Measurements from ENCODE around the gene SDK1. TPM values are rescaled to one million over a fixed set of nuclear protein-coding genes. Genes with fewer than 3 reads are reported as not detected.
"Not testable (repeated sequence)": the region's sequence is repeated elsewhere in the genome, so short reads cannot be mapped to it uniquely, and the experiment has no call there.

SDK1 gene
- total RNA-seq, 1 donor from 2014 or later, result 0.08 TPM

- no peaks in the 10 kb centered on the region for H3K36me3 Mint-ChIP-seq (ENCODE audit: low read depth)
- no peak for DNase-seq (ENCODE audit: low spot score)
- H3K4me1 Mint-ChIP-seq (ENCODE audit: low read depth), result no peaks in the 10 kb centered on the region
- no peaks in the 10 kb centered on the region for H3K9me3 Mint-ChIP-seq
- no peaks in the 10 kb centered on the region for H3K27me3 Mint-ChIP-seq (ENCODE audit: insufficient read depth)
- intact Hi-C loops (cut with micrococcal nuclease), result no loop called here
- H3K27ac Mint-ChIP-seq, result no peak overlapping the region
- no peak overlapping the region for H3K4me3 Mint-ChIP-seq
Measured at GRCh38 chr7:4214291-4215155, 913.5 kb downstream of the SDK1 start.

GRCh38 chr7:4215176-4215720, 914.2 kb downstream of the SDK1 start:
- no peaks in the 10 kb centered on the region for H3K36me3 Mint-ChIP-seq (ENCODE audit: low read depth)
- intact Hi-C loops (cut with micrococcal nuclease), result no loop called here
- no peaks in the 10 kb centered on the region for H3K9me3 Mint-ChIP-seq
- no peak overlapping the region for H3K27ac Mint-ChIP-seq
- no peaks in the 10 kb centered on the region for H3K27me3 Mint-ChIP-seq (ENCODE audit: insufficient read depth)
- H3K4me3 Mint-ChIP-seq, result no peak overlapping the region
- H3K4me1 Mint-ChIP-seq (ENCODE audit: low read depth), result no peaks in the 10 kb centered on the region
- no peak for DNase-seq (ENCODE audit: low spot score)

- Mint-ChIP-seq H3K27me3 (ENCODE audit: insufficient read depth) (no peaks in the 10 kb centered on the region), H3K36me3 (ENCODE audit: low read depth) (no peaks in the 10 kb centered on the region), H3K4me1 (ENCODE audit: low read depth) (no peaks in the 10 kb centered on the region), H3K27ac (no peak overlapping the region), H3K4me3 (no peak overlapping the region), H3K9me3 (no peaks in the 10 kb centered on the region)
- no peak for DNase-seq (ENCODE audit: low spot score)
- intact Hi-C loops (cut with micrococcal nuclease), result no loop called here
Measured at GRCh38 chr7:4216016-4216415, 915.0 kb downstream of the SDK1 start.

GRCh38 chr7:4217126-4217660, 916.1 kb downstream of the SDK1 start:
- DNase-seq (ENCODE audit: low spot score); H3K4me3 Mint-ChIP-seq; H3K36me3 Mint-ChIP-seq (ENCODE audit: low read depth); H3K27me3 Mint-ChIP-seq (ENCODE audit: insufficient read depth); H3K9me3 Mint-ChIP-seq; intact Hi-C loops (cut with micrococcal nuclease); H3K27ac Mint-ChIP-seq; H3K4me1 Mint-ChIP-seq (ENCODE audit: low read depth): not testable (repeated sequence)

- Mint-ChIP-seq H3K36me3 (ENCODE audit: low read depth) (no peaks in the 10 kb centered on the region), H3K9me3 (no peaks in the 10 kb centered on the region), H3K4me1 (ENCODE audit: low read depth) (no peaks in the 10 kb centered on the region), H3K27me3 (ENCODE audit: insufficient read depth) (no peaks in the 10 kb centered on the region), H3K27ac (no peak overlapping the region), H3K4me3 (no peak overlapping the region)
- intact Hi-C loops (cut with micrococcal nuclease), result no loop called here
- no peak for DNase-seq (ENCODE audit: low spot score)
Measured at GRCh38 chr7:4218481-4218880, 917.4 kb downstream of the SDK1 start.

- no peak overlapping the region for H3K4me3 Mint-ChIP-seq
- H3K27ac Mint-ChIP-seq, result no peak overlapping the region
- no peak for DNase-seq (ENCODE audit: low spot score)
- H3K4me1 Mint-ChIP-seq (ENCODE audit: low read depth), result no peaks in the 10 kb centered on the region
- H3K36me3 Mint-ChIP-seq (ENCODE audit: low read depth), result no peaks in the 10 kb centered on the region
- no peaks in the 10 kb centered on the region for H3K27me3 Mint-ChIP-seq (ENCODE audit: insufficient read depth)
- H3K9me3 Mint-ChIP-seq, result no peaks in the 10 kb centered on the region
- intact Hi-C loops (cut with micrococcal nuclease), result no loop called here
Measured at GRCh38 chr7:4220011-4220410, 919.0 kb downstream of the SDK1 start.

GRCh38 chr7:4221043-4221442, 920.0 kb downstream of the SDK1 start:
- H3K9me3 Mint-ChIP-seq, result no peaks in the 10 kb centered on the region
- H3K27ac Mint-ChIP-seq, result no peak overlapping the region
- no peak for DNase-seq (ENCODE audit: low spot score)
- H3K4me3 Mint-ChIP-seq, result no peak overlapping the region
- intact Hi-C loops (cut with micrococcal nuclease), result no loop called here
- H3K27me3 Mint-ChIP-seq (ENCODE audit: insufficient read depth), result no peaks in the 10 kb centered on the region
- H3K36me3 Mint-ChIP-seq (ENCODE audit: low read depth), result no peaks in the 10 kb centered on the region
- no peaks in the 10 kb centered on the region for H3K4me1 Mint-ChIP-seq (ENCODE audit: low read depth)

- intact Hi-C loops (cut with micrococcal nuclease), result no loop called here
Measured at GRCh38 chr7:4222676-4223075, 921.6 kb downstream of the SDK1 start.

GRCh38 chr7:4225361-4225771, 924.3 kb downstream of the SDK1 start:
- no peak for DNase-seq (ENCODE audit: low spot score)
- no peaks in the 10 kb centered on the region for H3K36me3 Mint-ChIP-seq (ENCODE audit: low read depth)
- intact Hi-C loops (cut with micrococcal nuclease), result no loop called here
- no peak overlapping the region for H3K4me3 Mint-ChIP-seq
- no peaks in the 10 kb centered on the region for H3K9me3 Mint-ChIP-seq
- H3K27me3 Mint-ChIP-seq (ENCODE audit: insufficient read depth), result no peaks in the 10 kb centered on the region
- no peak overlapping the region for H3K27ac Mint-ChIP-seq
- H3K4me1 Mint-ChIP-seq (ENCODE audit: low read depth), result no peaks in the 10 kb centered on the region

More at GRCh38 chr7:4222676-4223075, 921.6 kb downstream of the SDK1 start:
- no peaks in the 10 kb centered on the region for H3K9me3 Mint-ChIP-seq
- H3K27ac Mint-ChIP-seq, result no peak overlapping the region
- no peaks in the 10 kb centered on the region for H3K27me3 Mint-ChIP-seq (ENCODE audit: insufficient read depth)
- H3K36me3 Mint-ChIP-seq (ENCODE audit: low read depth), result no peaks in the 10 kb centered on the region
- H3K4me1 Mint-ChIP-seq (ENCODE audit: low read depth), result no peaks in the 10 kb centered on the region
- no peak for DNase-seq (ENCODE audit: low spot score)
- H3K4me3 Mint-ChIP-seq, result no peak overlapping the region

- no peaks in the 10 kb centered on the region for H3K27me3 Mint-ChIP-seq (ENCODE audit: insufficient read depth)
- no peak overlapping the region for H3K27ac Mint-ChIP-seq
- no peaks in the 10 kb centered on the region for H3K9me3 Mint-ChIP-seq
- intact Hi-C loops (cut with micrococcal nuclease), result no loop called here
- H3K36me3 Mint-ChIP-seq (ENCODE audit: low read depth), result no peaks in the 10 kb centered on the region
- H3K4me3 Mint-ChIP-seq, result no peak overlapping the region
- no peaks in the 10 kb centered on the region for H3K4me1 Mint-ChIP-seq (ENCODE audit: low read depth)
- no peak for DNase-seq (ENCODE audit: low spot score)
Measured at GRCh38 chr7:4225881-4226523, 925.0 kb downstream of the SDK1 start.

- no peak for DNase-seq (ENCODE audit: low spot score)
- no peak overlapping the region for H3K27ac Mint-ChIP-seq
- no peaks in the 10 kb centered on the region for H3K9me3 Mint-ChIP-seq
- H3K36me3 Mint-ChIP-seq (ENCODE audit: low read depth), result no peaks in the 10 kb centered on the region
- intact Hi-C loops (cut with micrococcal nuclease), result no loop called here
- H3K4me3 Mint-ChIP-seq, result no peak overlapping the region
- H3K27me3 Mint-ChIP-seq (ENCODE audit: insufficient read depth), result no peaks in the 10 kb centered on the region
- no peaks in the 10 kb centered on the region for H3K4me1 Mint-ChIP-seq (ENCODE audit: low read depth)
Measured at GRCh38 chr7:4226524-4226882, 925.5 kb downstream of the SDK1 start.

GRCh38 chr7:4227105-4228010, 926.3 kb downstream of the SDK1 start:
- no peak overlapping the region for H3K4me3 Mint-ChIP-seq
- no peaks in the 10 kb centered on the region for H3K36me3 Mint-ChIP-seq (ENCODE audit: low read depth)
- DNase-seq (ENCODE audit: low spot score), result no peak
- intact Hi-C loops (cut with micrococcal nuclease), result no loop called here
- H3K27me3 Mint-ChIP-seq (ENCODE audit: insufficient read depth), result no peaks in the 10 kb centered on the region
- no peak overlapping the region for H3K27ac Mint-ChIP-seq
- H3K9me3 Mint-ChIP-seq, result no peaks in the 10 kb centered on the region
- no peaks in the 10 kb centered on the region for H3K4me1 Mint-ChIP-seq (ENCODE audit: low read depth)

All from activated T-helper 1 cell treated with anti-CD3 and anti-CD28 coated beads, Interleukin-12 subunit alpha, Interleukin-12 subunit beta, Interleukin-2, Interleukin-4 antibody, amounts not matched to agents 30 ng/mL and 10 ng/mL and 1 ng/mL, durations not matched to agents 14 hours and 24 hours and 36 hours (primary cell).